IMR-90 (cell line): Measurements from ENCODE around the gene TNS1. TPM values are rescaled to one million over a fixed set of nuclear protein-coding genes. Genes with fewer than 3 reads are reported as not detected.

Source experiments
- ATAC-seq: fragments of 200-7000 bp; cut with Tn5 transposase; 2 replicates; pipeline ENCODE4 v1.9.1; 2020; ENCODE audit warnings: low read depth, mild to moderate bottlenecking, moderate library complexity
- BruUV-seq: library from RNA; stranded (reverse); fragments of 400-500 nt; replicated peaks from 2 replicates; lab custom pipeline; 2021; lab: Mats Ljungman, UMichigan
- CTCF ChIA-PET: fragments of 300-600 bp; formaldehyde crosslinking; extraction: SDS; loops from one replicate; lab custom pipeline; 2021; ENCODE audit warnings: antibody characterized with exemption; lab: Yijun Ruan, JAX
- POLR2A ChIA-PET: fragments of 300-600 bp; sonication (Branson Sonifier 250); formaldehyde crosslinking; loops from one replicate; lab custom pipeline; 2022; ENCODE audit warnings: antibody characterized with exemption; ENCODE audit not compliant: unreplicated experiment; lab: Charles Lee
- DNase-seq: peaks from one replicate; pipeline ENCODE4 v3.0.0; 2013
- H2AFZ ChIP-seq: replicated peaks from 2 replicates; pipeline ENCODE3; 2013; ENCODE audit warnings: low read length, mild to moderate bottlenecking; ENCODE audit not compliant: poor library complexity
- H2AK5ac ChIP-seq: 2 replicates; pipeline ENCODE4 v1.6.1; 2013; ENCODE audit warnings: low read depth, low read length, inconsistent platforms
- H2AK9ac ChIP-seq: replicated peaks from 2 replicates; pipeline ENCODE3; 2013; ENCODE audit warnings: mild to moderate bottlenecking, low read depth, low read length, moderate library complexity; ENCODE audit not compliant: poor library complexity
- H2BK120ac ChIP-seq: 2 replicates; pipeline ENCODE4 v1.6.1; 2013; ENCODE audit warnings: low read depth, low read length, inconsistent platforms
- H2BK15ac ChIP-seq: 3 replicates; pipeline ENCODE4 v1.6.1; 2013; ENCODE audit warnings: low read depth, low read length, inconsistent platforms
- H2BK20ac ChIP-seq: 2 replicates; pipeline ENCODE4 v1.6.1; 2013; ENCODE audit warnings: low read depth, mild to moderate bottlenecking, inconsistent platforms, low read length, moderate library complexity
- H2BK5ac ChIP-seq: 2 replicates; pipeline ENCODE4 v1.6.1; 2013; ENCODE audit warnings: mild to moderate bottlenecking, low read depth, low read length, inconsistent platforms; ENCODE audit not compliant: poor library complexity, severe bottlenecking
- H3K14ac ChIP-seq: replicated peaks from 2 replicates; pipeline ENCODE4 v1.6.1; 2013; ENCODE audit warnings: low read depth, low read length, inconsistent platforms
- H3K18ac ChIP-seq: 2 replicates; pipeline ENCODE4 v1.6.1; 2013; ENCODE audit warnings: low read depth, low read length, control low read depth
- H3K23ac ChIP-seq: 2 replicates; pipeline ENCODE4 v1.6.1; 2013; ENCODE audit warnings: low read depth, low read length, inconsistent platforms
- H3K27ac ChIP-seq: 2 replicates; pipeline ENCODE4 v1.5.1; 2013; ENCODE audit warnings: mild to moderate bottlenecking, control low read depth, low read length; ENCODE audit not compliant: insufficient read depth
- H3K27me3 ChIP-seq: 2 replicates; pipeline ENCODE4 v1.6.1; 2013; ENCODE audit warnings: low read length; ENCODE audit not compliant: control insufficient read depth, insufficient read depth
- H3K36me3 ChIP-seq: 2 replicates; pipeline ENCODE4 v1.6.1; 2013; ENCODE audit warnings: low read length, mixed read lengths; ENCODE audit not compliant: control insufficient read depth, insufficient read depth
- H3K4ac ChIP-seq: 2 replicates; pipeline ENCODE4 v1.6.1; 2013; ENCODE audit warnings: low read depth, low read length, inconsistent platforms
- H3K4me1 ChIP-seq: 2 replicates; pipeline ENCODE4 v1.6.1; 2013; ENCODE audit warnings: low read length, mixed read lengths; ENCODE audit not compliant: control insufficient read depth, insufficient read depth
- H3K4me2 ChIP-seq: 2 replicates; pipeline ENCODE4 v1.6.1; 2013; ENCODE audit warnings: low read depth, mild to moderate bottlenecking, control low read depth, low read length, moderate library complexity
- H3K4me3 ChIP-seq: 2 replicates; pipeline ENCODE4 v1.5.1; 2013; ENCODE audit warnings: low read depth, mild to moderate bottlenecking, control low read depth, low read length, moderate library complexity; ENCODE audit not compliant: insufficient read depth
- H3K56ac ChIP-seq: 2 replicates; pipeline ENCODE4 v1.6.1; 2013; ENCODE audit warnings: low read length, inconsistent platforms; ENCODE audit not compliant: insufficient read depth; ENCODE audit errors: extremely low read depth
- H3K79me1 ChIP-seq, 2 experiments: 2 replicates each; pipeline ENCODE4 v1.6.1; 2013; ENCODE audit warnings: low read length in 2 of 2, inconsistent platforms in 1 of 2, low read depth in 1 of 2
- H3K9ac ChIP-seq: 2 replicates; pipeline ENCODE4 v1.6.1; 2013; ENCODE audit warnings: low read depth, low read length, control low read depth
- H3K9me1 ChIP-seq: 2 replicates; pipeline ENCODE4 v1.6.1; 2013; ENCODE audit warnings: low read length, inconsistent platforms; ENCODE audit not compliant: insufficient read depth
- H3K9me3 ChIP-seq: 2 replicates; pipeline ENCODE4 v1.6.1; 2013; ENCODE audit warnings: low read length; ENCODE audit not compliant: control insufficient read depth, insufficient read depth
- H4K20me1 ChIP-seq: 2 replicates; pipeline ENCODE4 v1.6.1; 2013; ENCODE audit warnings: low read length, inconsistent platforms; ENCODE audit not compliant: insufficient read depth
- H4K5ac ChIP-seq: 2 replicates; pipeline ENCODE4 v1.6.1; 2013; ENCODE audit warnings: mild to moderate bottlenecking, low read depth, low read length, control low read depth
- H4K8ac ChIP-seq, 2 experiments: 2 replicates each; pipeline ENCODE4 v1.6.1; 2013; ENCODE audit warnings: low read depth in 2 of 2, low read length in 2 of 2, control low read depth in 1 of 2, inconsistent platforms in 1 of 2
- H4K91ac ChIP-seq: 2 replicates; pipeline ENCODE4 v1.6.1; 2013; ENCODE audit warnings: low read depth, low read length, inconsistent platforms; ENCODE audit not compliant: insufficient read depth
- BHLHE40 ChIP-seq: fragments of 150-350 bp; IDR thresholded peaks from 2 replicates; pipeline ENCODE4 v1.6.1; 2016; ENCODE audit warnings: mild to moderate bottlenecking, low read depth, low read length
- CTCF ChIP-seq: conservative IDR thresholded peaks from 2 replicates; pipeline ENCODE4 v1.5.1; 2012; ENCODE audit warnings: mild to moderate bottlenecking, low read depth, low read length, improper control_type of control experiment
- FOS ChIP-seq: fragments of 150-350 bp; IDR thresholded peaks from 2 replicates; pipeline ENCODE4 v1.6.1; 2016; ENCODE audit warnings: low read depth, low read length
- RAD21 ChIP-seq: IDR thresholded peaks from 2 replicates; pipeline ENCODE4 v1.6.1; 2012; ENCODE audit warnings: low read length, improper control_type of control experiment
- USF2 ChIP-seq: fragments of 150-350 bp; IDR thresholded peaks from 2 replicates; pipeline ENCODE4 v1.6.1; 2017; ENCODE audit warnings: mild to moderate bottlenecking, antibody characterized with exemption, low read length, low read depth
- WGBS, 2 experiments: methylation state at CpG; one replicate each; pipeline versions ENCODE4 v1.1.5 to v1.1.7; 2013; ENCODE audit warnings: missing lambda C conversion rate in 2 of 2; ENCODE audit not compliant: insufficient read length in 1 of 2; ENCODE audit errors: extremely low coverage in 2 of 2; 5-methylcytosine and 5-hydroxymethylcytosine counted together
- dilution Hi-C: fragments of 300-500 bp; cut with HindIII; formaldehyde crosslinking; loops from one replicate; pipeline ENCODE4 v1.14.3; 2018; ENCODE audit warnings: low sequenced_read_pairs; ENCODE audit not compliant: unreplicated experiment
- in situ Hi-C: fragments of 300-500 bp; cut with MboI; formaldehyde crosslinking; loops from 3 replicates; pipeline ENCODE4 v1.14.3; 2019; ENCODE audit warnings: low sequenced_read_pairs, inconsistent platforms, mixed read lengths
- intact Hi-C: fragments of 100-400 bp; cut with micrococcal nuclease; formaldehyde crosslinking; loops from 2 replicates; pipeline ENCODE4 v1.10.0; 2022
- polyA plus RNA-seq, 3 experiments: library from polyadenylated mRNA; depleted of rRNA; stranded (reverse); fragments of >200 nt; gene quantifications; 2 replicates each; pipeline ENCODE4 v1.2.3, GENCODE V29; 2012; ENCODE audit warnings: low replicate concordance in 1 of 3
- total RNA-seq: library from RNA; depleted of rRNA; stranded (reverse); fragments of >200 nt; gene quantifications from 2 replicates; pipeline ENCODE4 v1.2.3, GENCODE V29; 2012

TNS1 gene
- total and polyA plus RNA-seq, 2 of the 4 experiments (the other 2 are of a cell fraction): 41.1 to 45.2 TPM

- Histone ChIP-seq H3K9me1 (peaks cover 7% of the 10 kb centered on the region), H2AK9ac (no peak overlapping the region), H4K91ac (no peak overlapping the region), H3K56ac (no peak overlapping the region), H4K20me1 (peaks cover 4% of the 10 kb centered on the region; the same call in 1 of the 2 replicates), H3K9ac (no peak overlapping the region), H3K14ac (no peak overlapping the region), H3K4me1 (peaks cover 12% of the 10 kb centered on the region), H2BK20ac (no peak overlapping the region), H2BK120ac (no peak overlapping the region), H3K23ac (no peak overlapping the region; the same call in 1 of the 2 replicates), H2AFZ (peak overlapping the region; percentile 14), H4K5ac (no peak overlapping the region), H2BK15ac (peak overlapping the region; percentile 35; the same call in 1 of the 3 replicates), H3K4ac (no peak overlapping the region), H2BK5ac (no peak overlapping the region), H3K4me2 (no peak overlapping the region), H3K27ac (no peak overlapping the region), H2AK5ac (no peak overlapping the region), H3K18ac (no peak overlapping the region), H3K27me3 (no peaks in the 10 kb centered on the region), H3K79me1 (no peaks in the 10 kb centered on the region), H4K8ac (no peak overlapping the region), H3K36me3 (no peaks in the 10 kb centered on the region), H3K9me3 (no peaks in the 10 kb centered on the region), H3K4me3 (no peak overlapping the region)
- ChIA-PET POLR2A (no interaction called here), CTCF (interaction anchor here (0.9 to 1.3 kb wide), 3 partner anchors 97 to 279 kb away, joined by 3 to 7 read pairs (median 4); partner anchors contain the start of gene RUFY4)
- in situ Hi-C loops: loop anchor here (5.0 to 10.0 kb wide), 2 partner anchors 97 to 245 kb away; no protein-coding TSS in a partner anchor
- dilution Hi-C loops: no loop called here
- no TSS peak for BruUV-seq
- intact Hi-C loops: no loop called here
- WGBS, 2 experiments: 69% methylated on average over 3 of the region's 10 CpGs; no CpG with 5 or more reads in 1 of the 2 experiments
- TF ChIP-seq CTCF: no peak
- no peak for TF ChIP-seq USF2
- TF ChIP-seq FOS: no peak
- no peak for TF ChIP-seq RAD21
- TF ChIP-seq BHLHE40: no peak
- DNase-seq (no peak), ATAC-seq (no peak; the same call in 1 of the 2 replicates)
Measured at GRCh38 chr2:217790195-217790594, 212.6 kb downstream of the TNS1 start.
